ENCODE measurements around the gene CDC34. TPM values are rescaled to one million over a fixed set of nuclear protein-coding genes. Genes with fewer than 3 reads are reported as not detected.

The CDC34 gene
- total and polyA plus RNA-seq, 9 of the 15 experiments (the other 6 are each of a cell fraction or from before 2014, with no cell fraction given), result 0.80 to 203 (median 65.5) TPM

GRCh38 chr19:584240-585001 is 52.9 kb downstream of the CDC34 start (continued):
- TF ChIP-seq ATF1 (CRISPR knock-in tag; IDR thresholded peaks at IDR 0.05), result no peak
- 0 out of 2 replicates have a peak, but pooled peaks have one; percentile 18 for TF ChIP-seq ATF1 (tag; IDR thresholded peaks at IDR 0.05)
- no peak for TF ChIP-seq ZNF444 (CRISPR knock-in tag; IDR thresholded peaks at IDR 0.05)
- peak; percentile 91 for TF ChIP-seq CBX1 (IDR thresholded peaks at IDR 0.05; ENCODE audit: low read depth)
- TF ChIP-seq ZNF311 (CRISPR knock-in tag; IDR thresholded peaks at IDR 0.05), result no peak
- TF ChIP-seq SMARCA5 (IDR thresholded peaks at IDR 0.05), result 0 out of 2 replicates have a peak, but pooled peaks have one; percentile 20
- no peak for TF ChIP-seq ZBTB8A (IDR thresholded peaks at IDR 0.05; ENCODE audit: partially characterized antibody)
- TF ChIP-seq, protein P1, sequence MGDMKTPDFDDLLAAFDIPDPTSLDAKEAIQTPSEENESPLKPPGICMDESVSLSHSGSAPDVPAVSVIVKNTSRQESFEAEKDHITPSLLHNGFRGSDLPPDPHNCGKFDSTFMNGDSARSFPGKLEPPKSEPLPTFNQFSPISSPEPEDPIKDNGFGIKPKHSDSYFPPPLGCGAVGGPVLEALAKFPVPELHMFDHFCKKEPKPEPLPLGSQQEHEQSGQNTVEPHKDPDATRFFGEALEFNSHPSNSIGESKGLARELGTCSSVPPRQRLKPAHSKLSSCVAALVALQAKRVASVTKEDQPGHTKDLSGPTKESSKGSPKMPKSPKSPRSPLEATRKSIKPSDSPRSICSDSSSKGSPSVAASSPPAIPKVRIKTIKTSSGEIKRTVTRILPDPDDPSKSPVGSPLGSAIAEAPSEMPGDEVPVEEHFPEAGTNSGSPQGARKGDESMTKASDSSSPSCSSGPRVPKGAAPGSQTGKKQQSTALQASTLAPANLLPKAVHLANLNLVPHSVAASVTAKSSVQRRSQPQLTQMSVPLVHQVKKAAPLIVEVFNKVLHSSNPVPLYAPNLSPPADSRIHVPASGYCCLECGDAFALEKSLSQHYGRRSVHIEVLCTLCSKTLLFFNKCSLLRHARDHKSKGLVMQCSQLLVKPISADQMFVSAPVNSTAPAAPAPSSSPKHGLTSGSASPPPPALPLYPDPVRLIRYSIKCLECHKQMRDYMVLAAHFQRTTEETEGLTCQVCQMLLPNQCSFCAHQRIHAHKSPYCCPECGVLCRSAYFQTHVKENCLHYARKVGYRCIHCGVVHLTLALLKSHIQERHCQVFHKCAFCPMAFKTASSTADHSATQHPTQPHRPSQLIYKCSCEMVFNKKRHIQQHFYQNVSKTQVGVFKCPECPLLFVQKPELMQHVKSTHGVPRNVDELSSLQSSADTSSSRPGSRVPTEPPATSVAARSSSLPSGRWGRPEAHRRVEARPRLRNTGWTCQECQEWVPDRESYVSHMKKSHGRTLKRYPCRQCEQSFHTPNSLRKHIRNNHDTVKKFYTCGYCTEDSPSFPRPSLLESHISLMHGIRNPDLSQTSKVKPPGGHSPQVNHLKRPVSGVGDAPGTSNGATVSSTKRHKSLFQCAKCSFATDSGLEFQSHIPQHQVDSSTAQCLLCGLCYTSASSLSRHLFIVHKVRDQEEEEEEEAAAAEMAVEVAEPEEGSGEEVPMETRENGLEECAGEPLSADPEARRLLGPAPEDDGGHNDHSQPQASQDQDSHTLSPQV (IDR thresholded peaks at IDR 0.05), result no peak
- no peak for TF ChIP-seq CHCHD3 (CRISPR knock-in tag; IDR thresholded peaks at IDR 0.05)
- TF ChIP-seq HIVEP1 (CRISPR knock-in tag; IDR thresholded peaks at IDR 0.05), result no peak
- TF ChIP-seq JUNB (CRISPR knock-in tag; conservative IDR thresholded peaks at IDR 0.05), result no peak
- no peak for TF ChIP-seq ZNF717 (CRISPR knock-in tag; IDR thresholded peaks at IDR 0.05)
- TF ChIP-seq ZC3H4 (CRISPR knock-in tag; IDR thresholded peaks at IDR 0.05; ENCODE audit: borderline replicate concordance), result no peak
- no peak for TF ChIP-seq ERF (CRISPR knock-in tag; IDR thresholded peaks at IDR 0.05)
- no peak for TF ChIP-seq PHF21A (IDR thresholded peaks at IDR 0.05; ENCODE audit: borderline replicate concordance, low read depth)
- no peak for TF ChIP-seq ZNF41 (CRISPR knock-in tag; conservative IDR thresholded peaks at IDR 0.05)
- no peak for TF ChIP-seq NCOA4 (IDR thresholded peaks at IDR 0.05; ENCODE audit: partially characterized antibody)
- TF ChIP-seq FOXJ3 (CRISPR knock-in tag; IDR thresholded peaks at IDR 0.05), result no peak
- no peak for TF ChIP-seq ZNF766 (CRISPR knock-in tag; conservative IDR thresholded peaks at IDR 0.05)
- no peak for TF ChIP-seq PHF8 (IDR thresholded peaks at IDR 0.05; ENCODE audit: borderline replicate concordance, low read length)
- TF ChIP-seq, protein P2, sequence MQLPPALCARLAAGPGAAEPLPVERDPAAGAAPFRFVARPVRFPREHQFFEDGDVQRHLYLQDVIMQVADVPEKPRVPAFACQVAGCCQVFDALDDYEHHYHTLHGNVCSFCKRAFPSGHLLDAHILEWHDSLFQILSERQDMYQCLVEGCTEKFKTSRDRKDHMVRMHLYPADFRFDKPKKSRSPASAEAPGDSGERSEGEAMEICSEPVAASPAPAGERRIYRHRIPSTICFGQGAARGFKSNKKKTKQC (CRISPR knock-in tag; IDR thresholded peaks at IDR 0.05), result no peak; the same call in 1 of the 2 replicates
- peak; percentile 75 for TF ChIP-seq VEZF1 (CRISPR knock-in tag; IDR thresholded peaks at IDR 0.05)
- TF ChIP-seq ZNF584 (CRISPR knock-in tag; IDR thresholded peaks at IDR 0.05; ENCODE audit: low read depth), result no peak
- no peak for TF ChIP-seq NFRKB (IDR thresholded peaks at IDR 0.05; ENCODE audit: low read depth)

Measured in K562 (cell line).